ENCODE data around the gene MCM10. TPM values are rescaled to one million over a fixed set of nuclear protein-coding genes. Genes with fewer than 3 reads are reported as not detected.

Gene MCM10
- total RNA-seq, 1 experiment from 2014 or later = 14.3 TPM

GRCh38 chr10:13195016-13195415 is 33.7 kb downstream of the MCM10 start:
- DNase-seq (no peak), ATAC-seq (no peak)
- Histone ChIP-seq H3K79me2 (ENCODE audit: low read length) (no peaks in the 10 kb centered on the region), H3K27me3 (ENCODE audit: low read length) (no peaks in the 10 kb centered on the region), H3K36me3 (ENCODE audit: low read depth, low read length) (no peaks in the 10 kb centered on the region; the same call in 1 of the 2 replicates), H3K4me2 (ENCODE audit: low read length) (no peak overlapping the region), H3K27ac (ENCODE audit: low read length) (no peak overlapping the region), H4K20me1 (ENCODE audit: low read length) (no peaks in the 10 kb centered on the region), H3K9ac (ENCODE audit: low read length) (no peak overlapping the region), H3K9me3 (ENCODE audit: low read length) (no peaks in the 10 kb centered on the region), H2AFZ (ENCODE audit: low read length) (no peak overlapping the region), H3K9me2 (replicated peaks; ENCODE audit: low read length) (no peaks in the 10 kb centered on the region), H3F3A (ENCODE audit: low read length, unreplicated experiment) (no peaks in the 10 kb centered on the region), H3K4me1 (ENCODE audit: insufficient read depth, low read length) (no peaks in the 10 kb centered on the region), H3K4me3 (ENCODE audit: low read length) (no peak overlapping the region)
- intact Hi-C loops (cut with micrococcal nuclease) = no loop called here
- POLR2A ChIA-PET (ENCODE audit: unreplicated experiment) = no interaction called here
- TF ChIP-seq CTCF (conservative IDR thresholded peaks at IDR 0.05; ENCODE audit: low read depth, low read length) = no peak
- TF ChIP-seq EZH2phosphoT487 (IDR thresholded peaks at IDR 0.05; ENCODE audit: borderline replicate concordance, low read length) = no peak
- TF ChIP-seq EZH2 (IDR thresholded peaks at IDR 0.05; ENCODE audit: low read length, unreplicated experiment) = no peak
- CTCF ChIA-PET = no interaction called here
- no TSS peak for BruUV-seq (replicated peaks)

GRCh38 chr10:13201132-13201531 is 39.8 kb downstream of the MCM10 start:
- intact Hi-C loops (cut with micrococcal nuclease) = no loop called here
- no peak overlapping the region for H3K9ac ChIP-seq (ENCODE audit: low read length)
- no peak for ATAC-seq
- no peaks in the 10 kb centered on the region; the same call in 1 of the 2 replicates for H3K36me3 ChIP-seq (ENCODE audit: low read depth, low read length)
- no peak overlapping the region for H3K4me3 ChIP-seq (ENCODE audit: low read length)
- no peak overlapping the region for H2AFZ ChIP-seq (ENCODE audit: low read length)
- H3F3A ChIP-seq (ENCODE audit: low read length, unreplicated experiment) = no peaks in the 10 kb centered on the region
- no TSS peak for BruUV-seq (replicated peaks)
- no peaks in the 10 kb centered on the region for H3K79me2 ChIP-seq (ENCODE audit: low read length)
- H3K4me1 ChIP-seq (ENCODE audit: insufficient read depth, low read length) = no peaks in the 10 kb centered on the region
- no peaks in the 10 kb centered on the region for H3K9me3 ChIP-seq (ENCODE audit: low read length)
- H3K9me2 ChIP-seq (replicated peaks; ENCODE audit: low read length) = no peaks in the 10 kb centered on the region
- CTCF ChIA-PET = no interaction called here
- no peaks in the 10 kb centered on the region for H4K20me1 ChIP-seq (ENCODE audit: low read length)
- no peak overlapping the region for H3K4me2 ChIP-seq (ENCODE audit: low read length)
- POLR2A ChIA-PET (ENCODE audit: unreplicated experiment) = no interaction called here
- DNase-seq = peak; percentile 1
- no peaks in the 10 kb centered on the region for H3K27me3 ChIP-seq (ENCODE audit: low read length)
- no peak for TF ChIP-seq EZH2phosphoT487 (IDR thresholded peaks at IDR 0.05; ENCODE audit: borderline replicate concordance, low read length)
- no peak for TF ChIP-seq EZH2 (IDR thresholded peaks at IDR 0.05; ENCODE audit: low read length, unreplicated experiment)
- TF ChIP-seq CTCF (conservative IDR thresholded peaks at IDR 0.05; ENCODE audit: low read depth, low read length) = no peak
- H3K27ac ChIP-seq (ENCODE audit: low read length) = no peak overlapping the region

GRCh38 chr10:13206091-13206490 is 44.7 kb downstream of the MCM10 start:
- ATAC-seq = no peak
- BruUV-seq (replicated peaks) = no TSS peak
- Histone ChIP-seq H3K9me2 (replicated peaks; ENCODE audit: low read length) (no peaks in the 10 kb centered on the region), H2AFZ (ENCODE audit: low read length) (no peak overlapping the region), H3K27ac (ENCODE audit: low read length) (no peak overlapping the region), H3K4me1 (ENCODE audit: insufficient read depth, low read length) (no peaks in the 10 kb centered on the region), H3F3A (ENCODE audit: low read length, unreplicated experiment) (no peaks in the 10 kb centered on the region), H4K20me1 (ENCODE audit: low read length) (no peaks in the 10 kb centered on the region), H3K4me3 (ENCODE audit: low read length) (no peak overlapping the region), H3K9me3 (ENCODE audit: low read length) (no peaks in the 10 kb centered on the region), H3K27me3 (ENCODE audit: low read length) (no peaks in the 10 kb centered on the region), H3K36me3 (ENCODE audit: low read depth, low read length) (no peaks in the 10 kb centered on the region), H3K79me2 (ENCODE audit: low read length) (no peaks in the 10 kb centered on the region), H3K4me2 (ENCODE audit: low read length) (no peak overlapping the region), H3K9ac (ENCODE audit: low read length) (no peak overlapping the region)
- DNase-seq = no peak
- TF ChIP-seq EZH2phosphoT487 (IDR thresholded peaks at IDR 0.05; ENCODE audit: borderline replicate concordance, low read length) (no peak), EZH2 (IDR thresholded peaks at IDR 0.05; ENCODE audit: low read length, unreplicated experiment) (no peak), CTCF (conservative IDR thresholded peaks at IDR 0.05; ENCODE audit: low read depth, low read length) (no peak)
- POLR2A ChIA-PET (ENCODE audit: unreplicated experiment) = interaction anchor here (0.7 kb wide), 1 partner anchor 58 kb away, joined by 4 read pairs; no protein-coding TSS in a partner anchor
- intact Hi-C loops (cut with micrococcal nuclease) = loop anchor here (1.0 to 2.0 kb wide), 2 partner anchors 71 to 97 kb away; no protein-coding TSS in a partner anchor
- CTCF ChIA-PET = interaction anchor here (0.7 kb wide), 4 partner anchors 9 to 72 kb away, joined by 3 to 4 read pairs (median 3); no protein-coding TSS in a partner anchor

Data from PC-3 (cell line).